Purkinje cell (primary cell): ENCODE measurements around the gene AP1AR. TPM values are rescaled to one million over a fixed set of nuclear protein-coding genes. Genes with fewer than 3 reads are reported as not detected.

ENCODE experiments used
- polyA plus RNA-seq: library from polyadenylated mRNA; unstranded; fragments of >200 nt; fragmentation: Nextera tagmentation; gene quantifications from 2 replicates; pipeline ENCODE4 v1.2.1, GENCODE V29; 2014

AP1AR gene
- 55.6 and 69.6 TPM in 2 replicates for polyA plus RNA-seq

DNA sequence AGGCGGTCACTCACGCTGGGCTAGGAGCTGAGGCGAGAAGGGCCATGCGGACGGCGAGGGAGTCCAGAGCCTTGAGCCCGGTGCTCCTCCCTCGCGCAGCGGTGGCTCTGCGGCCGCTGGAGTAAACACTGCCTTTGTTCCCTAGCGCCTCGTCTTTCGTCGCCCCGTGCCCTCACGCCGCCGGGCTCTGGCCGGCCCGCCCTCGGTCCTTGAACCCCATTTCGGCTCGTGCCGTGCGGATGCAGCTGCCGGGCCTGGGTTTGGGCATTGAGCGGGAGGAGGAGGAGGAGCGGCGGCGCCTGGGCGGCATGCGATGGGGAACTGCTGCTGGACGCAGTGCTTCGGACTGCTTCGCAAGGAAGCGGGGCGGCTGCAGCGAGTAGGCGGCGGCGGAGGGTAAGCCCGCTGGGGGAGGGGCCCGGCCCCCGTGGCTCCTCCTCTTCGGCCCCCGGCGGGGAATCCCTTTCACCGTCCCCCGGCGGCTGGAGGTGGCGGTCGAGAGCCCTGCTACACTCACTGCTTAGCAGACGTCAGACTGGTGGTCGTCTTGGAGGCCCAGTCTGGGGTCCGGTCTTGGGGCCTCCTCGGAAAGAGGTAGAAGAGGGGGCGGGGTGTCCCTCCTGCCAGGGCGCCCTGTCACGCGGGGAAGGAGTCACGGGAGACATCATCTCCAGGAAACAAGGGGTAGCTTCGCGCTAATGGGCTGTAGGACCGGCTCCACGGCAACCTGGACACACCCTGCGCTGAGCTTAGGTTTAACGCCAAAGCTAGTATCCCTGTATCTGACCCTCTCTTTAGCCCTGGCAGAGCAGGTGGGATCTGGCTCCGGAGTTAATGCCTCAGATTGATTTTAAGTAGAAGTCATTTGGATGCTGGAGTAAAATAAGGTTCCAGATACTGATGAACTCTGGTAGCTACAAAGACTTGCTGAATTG, at the start of gene AP1AR:
Gene AP1AR (plus strand): TSS at position 9 of the 935 bp plus-strand sequence. CDS start 305 bp downstream, at position 314.

DNA sequence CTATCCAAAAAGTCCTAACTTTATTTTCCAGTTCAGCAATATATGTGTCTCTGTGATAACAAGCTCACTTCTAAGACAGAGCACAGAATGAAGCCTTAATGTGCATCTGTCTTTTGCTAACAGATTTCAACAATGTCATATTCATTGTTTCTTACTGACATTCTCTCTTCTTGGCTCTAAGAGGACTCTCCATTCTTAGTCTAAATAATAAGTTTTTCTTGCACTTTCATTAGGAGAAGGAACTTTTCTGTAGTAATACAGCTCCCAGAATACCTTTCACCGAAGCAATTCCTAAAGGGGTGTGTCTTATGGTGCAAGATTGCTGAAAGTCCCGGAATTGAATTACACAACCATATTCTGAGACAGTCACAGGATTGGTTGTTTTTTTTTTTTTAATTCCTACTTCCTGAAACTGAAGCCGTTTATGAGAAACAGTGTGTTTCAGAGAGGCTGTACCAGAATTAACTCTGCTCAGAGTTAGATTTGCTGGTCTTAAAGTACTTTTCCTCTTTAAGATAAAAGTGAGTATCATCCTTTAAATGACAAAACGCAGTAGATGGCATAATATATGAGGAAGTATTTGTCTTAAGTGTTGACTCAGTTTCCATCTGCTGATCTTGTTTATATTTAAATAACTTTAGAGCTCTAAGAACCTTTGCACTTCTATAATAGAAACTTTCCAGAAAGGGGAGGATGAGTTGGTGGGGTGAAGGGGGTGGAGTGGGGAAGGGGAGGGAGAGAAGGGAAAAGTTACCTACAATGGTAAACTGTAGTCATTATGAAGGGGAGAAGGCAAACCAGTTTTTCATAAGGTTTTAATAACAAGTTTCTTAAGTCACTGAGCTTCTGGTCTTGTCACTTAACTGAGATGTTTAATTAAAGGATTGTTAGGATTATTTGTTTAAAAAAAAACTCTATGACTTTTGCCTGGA, 65.6 kb downstream of the AP1AR start, which contains the start of gene ALPK1:
Gene ALPK1 (plus strand): TSS at position 421 of the 932 bp plus-strand sequence.

Other genes with a start within 250 kb of the AP1AR start
- 0.32 and 0.81 TPM in 2 replicates for gene FAM241A, start 86.3 kb upstream of the AP1AR start, polyA plus RNA-seq
- 7.3 and 10.1 TPM in 2 replicates for gene TIFA, start 54.1 kb downstream of the AP1AR start, polyA plus RNA-seq
- 2.5 and 4.0 TPM in 2 replicates for gene ALPK1, start 65.6 kb downstream of the AP1AR start, polyA plus RNA-seq